ENCODE data around the gene CORT.

CORT gene

DNA sequence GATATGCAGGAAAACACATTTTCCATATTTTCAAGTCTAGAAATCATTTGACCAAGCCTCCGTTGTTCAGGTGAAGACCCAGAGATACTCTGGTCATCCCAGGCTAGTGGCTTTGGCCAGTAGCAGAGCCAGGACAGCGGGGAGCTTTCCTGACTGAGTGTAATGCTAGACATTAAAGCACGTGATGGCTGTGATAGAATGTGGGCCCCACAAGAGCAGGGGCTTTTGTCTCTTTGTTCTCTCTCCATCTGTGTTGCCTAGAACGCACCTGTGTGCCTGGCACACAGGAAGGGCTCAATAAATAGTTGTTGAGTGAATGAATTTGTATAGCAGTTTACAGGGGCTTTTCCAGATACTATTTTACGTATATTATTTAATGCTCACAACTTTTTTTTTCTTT is 9.0 kb upstream of the CORT start:
- Histone ChIP-seq H3K9me3 (ENCODE audit: low read length) (no peaks in the 10 kb centered on the region), H3K79me2 (ENCODE audit: insufficient read depth, low read length) (no peaks in the 10 kb centered on the region), H2AFZ (ENCODE audit: low read length) (no peak overlapping the region), H3K9me2 (ENCODE audit: low read depth, low read length) (no peaks in the 10 kb centered on the region), H3K4me3 (ENCODE audit: low read depth, low read length, poor library complexity, severe bottlenecking) (no peak overlapping the region), H3K4me1 (ENCODE audit: insufficient read depth, low read length, severe bottlenecking) (no peaks in the 10 kb centered on the region), H3F3A (ENCODE audit: insufficient read depth, low read length) (no peaks in the 10 kb centered on the region), H4K20me1 (ENCODE audit: insufficient read depth, low read length) (no peaks in the 10 kb centered on the region), H3K9ac (ENCODE audit: low read length) (no peak overlapping the region), H3K27ac (ENCODE audit: low read depth, low read length, poor library complexity, severe bottlenecking) (no peak overlapping the region), H3K36me3 (ENCODE audit: insufficient read depth, low read length) (no peaks in the 10 kb centered on the region), H3K27me3 (ENCODE audit: insufficient read depth, low read length) (no peaks in the 10 kb centered on the region), H3K4me2 (ENCODE audit: low read length) (no peak overlapping the region)
- TF ChIP-seq EZH2 (IDR thresholded peaks at IDR 0.05; ENCODE audit: borderline replicate concordance, low read length): no peak
- TF ChIP-seq, protein P1, sequence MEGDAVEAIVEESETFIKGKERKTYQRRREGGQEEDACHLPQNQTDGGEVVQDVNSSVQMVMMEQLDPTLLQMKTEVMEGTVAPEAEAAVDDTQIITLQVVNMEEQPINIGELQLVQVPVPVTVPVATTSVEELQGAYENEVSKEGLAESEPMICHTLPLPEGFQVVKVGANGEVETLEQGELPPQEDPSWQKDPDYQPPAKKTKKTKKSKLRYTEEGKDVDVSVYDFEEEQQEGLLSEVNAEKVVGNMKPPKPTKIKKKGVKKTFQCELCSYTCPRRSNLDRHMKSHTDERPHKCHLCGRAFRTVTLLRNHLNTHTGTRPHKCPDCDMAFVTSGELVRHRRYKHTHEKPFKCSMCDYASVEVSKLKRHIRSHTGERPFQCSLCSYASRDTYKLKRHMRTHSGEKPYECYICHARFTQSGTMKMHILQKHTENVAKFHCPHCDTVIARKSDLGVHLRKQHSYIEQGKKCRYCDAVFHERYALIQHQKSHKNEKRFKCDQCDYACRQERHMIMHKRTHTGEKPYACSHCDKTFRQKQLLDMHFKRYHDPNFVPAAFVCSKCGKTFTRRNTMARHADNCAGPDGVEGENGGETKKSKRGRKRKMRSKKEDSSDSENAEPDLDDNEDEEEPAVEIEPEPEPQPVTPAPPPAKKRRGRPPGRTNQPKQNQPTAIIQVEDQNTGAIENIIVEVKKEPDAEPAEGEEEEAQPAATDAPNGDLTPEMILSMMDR (IDR thresholded peaks at IDR 0.05; ENCODE audit: low read length): no peak

DNA sequence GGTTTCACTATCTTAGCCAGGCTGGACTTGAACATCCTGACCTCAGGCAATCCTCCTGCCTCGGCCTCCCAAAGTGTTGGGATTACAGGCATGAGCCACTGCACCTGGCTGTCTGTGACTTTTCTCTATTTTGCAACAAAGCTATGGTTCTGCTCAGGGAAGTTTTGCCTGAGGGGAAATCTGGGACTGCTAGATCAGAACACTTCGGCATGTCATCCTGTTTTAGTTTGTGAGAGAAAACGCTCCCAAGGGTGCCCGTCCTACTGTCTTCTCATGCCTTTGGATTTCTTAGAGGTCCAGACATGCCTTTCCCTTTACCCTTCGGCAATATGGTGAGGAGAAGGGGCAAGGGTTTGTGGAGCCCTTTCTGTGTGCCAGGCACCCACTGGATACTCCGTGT is 5.6 kb upstream of the CORT start:
- no peaks in the 10 kb centered on the region for H3K79me2 ChIP-seq (ENCODE audit: insufficient read depth, low read length)
- H3K4me1 ChIP-seq (ENCODE audit: insufficient read depth, low read length, severe bottlenecking): no peaks in the 10 kb centered on the region
- no peak overlapping the region for H3K9ac ChIP-seq (ENCODE audit: low read length)
- no peak overlapping the region for H3K27ac ChIP-seq (ENCODE audit: low read depth, low read length, poor library complexity, severe bottlenecking)
- H2AFZ ChIP-seq (ENCODE audit: low read length): no peak overlapping the region
- no peaks in the 10 kb centered on the region for H3K36me3 ChIP-seq (ENCODE audit: insufficient read depth, low read length)
- H3K4me3 ChIP-seq (ENCODE audit: low read depth, low read length, poor library complexity, severe bottlenecking): no peak overlapping the region
- H3K9me3 ChIP-seq (ENCODE audit: low read length): no peaks in the 10 kb centered on the region
- no peaks in the 10 kb centered on the region for H4K20me1 ChIP-seq (ENCODE audit: insufficient read depth, low read length)
- H3F3A ChIP-seq (ENCODE audit: insufficient read depth, low read length): no peaks in the 10 kb centered on the region
- no peak overlapping the region for H3K4me2 ChIP-seq (ENCODE audit: low read length)
- TF ChIP-seq, protein P1 (IDR thresholded peaks at IDR 0.05; ENCODE audit: low read length): no peak
- TF ChIP-seq EZH2 (IDR thresholded peaks at IDR 0.05; ENCODE audit: borderline replicate concordance, low read length): no peak
- no peaks in the 10 kb centered on the region for H3K9me2 ChIP-seq (ENCODE audit: low read depth, low read length)
- no peaks in the 10 kb centered on the region for H3K27me3 ChIP-seq (ENCODE audit: insufficient read depth, low read length)

DNA sequence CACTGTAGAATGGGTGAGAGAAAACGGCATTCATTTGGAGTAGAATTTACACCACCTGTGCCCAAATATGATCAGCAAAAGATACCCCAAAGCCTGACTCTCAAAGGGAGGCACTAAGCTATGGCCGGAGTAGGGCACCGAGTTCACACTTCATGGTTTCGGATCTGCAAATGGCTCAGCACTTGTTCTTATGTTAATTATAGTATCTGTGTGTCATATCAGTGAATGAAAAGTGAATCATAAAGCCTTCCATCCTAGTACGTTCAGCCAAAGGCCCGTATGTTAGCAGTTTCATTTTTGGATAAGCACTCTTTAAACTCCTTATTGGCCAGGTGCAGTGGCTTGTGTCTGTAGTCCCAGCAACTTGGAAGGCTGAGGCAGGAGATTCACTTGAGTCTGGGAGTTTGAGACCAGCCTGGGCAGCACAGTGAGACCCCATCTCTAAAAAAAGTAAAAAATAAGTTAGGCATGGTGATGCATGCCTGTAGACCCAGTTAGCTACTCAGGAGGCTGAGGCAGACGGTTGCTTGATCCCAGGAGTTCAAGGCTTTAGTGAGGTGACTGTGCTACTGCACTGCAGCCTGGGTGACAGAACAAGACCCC is 4.9 kb upstream of the CORT start:
- no peak overlapping the region for H3K27ac ChIP-seq (ENCODE audit: low read depth, low read length, poor library complexity, severe bottlenecking)
- TF ChIP-seq EZH2 (IDR thresholded peaks at IDR 0.05; ENCODE audit: borderline replicate concordance, low read length): no peak
- TF ChIP-seq, protein P1 (IDR thresholded peaks at IDR 0.05; ENCODE audit: low read length): no peak
- no peaks in the 10 kb centered on the region for H4K20me1 ChIP-seq (ENCODE audit: insufficient read depth, low read length)
- no peaks in the 10 kb centered on the region for H3K79me2 ChIP-seq (ENCODE audit: insufficient read depth, low read length)
- H3K9me2 ChIP-seq (ENCODE audit: low read depth, low read length): no peaks in the 10 kb centered on the region
- H3K4me2 ChIP-seq (ENCODE audit: low read length): no peak overlapping the region
- H3K36me3 ChIP-seq (ENCODE audit: insufficient read depth, low read length): no peaks in the 10 kb centered on the region
- H3K9me3 ChIP-seq (ENCODE audit: low read length): no peaks in the 10 kb centered on the region
- no peaks in the 10 kb centered on the region for H3K4me1 ChIP-seq (ENCODE audit: insufficient read depth, low read length, severe bottlenecking)
- no peak overlapping the region for H3K9ac ChIP-seq (ENCODE audit: low read length)
- H3K4me3 ChIP-seq (ENCODE audit: low read depth, low read length, poor library complexity, severe bottlenecking): no peak overlapping the region
- no peaks in the 10 kb centered on the region for H3K27me3 ChIP-seq (ENCODE audit: insufficient read depth, low read length)
- no peaks in the 10 kb centered on the region for H3F3A ChIP-seq (ENCODE audit: insufficient read depth, low read length)
- no peak overlapping the region for H2AFZ ChIP-seq (ENCODE audit: low read length)
